NCI-H1417 treated with DMSO at 0.1 percent for 48 hours (cell line): ENCODE results near the gene DOCK7.
"Not testable (repeated sequence)": the region's sequence is repeated elsewhere in the genome, so short reads cannot be mapped to it uniquely, and the experiment has no call there.

Experiments used
- DNase-seq: peaks from one replicate; lab custom pipeline; 2025; lab: John Stamatoyannopoulos, UW

The DOCK7 gene

GRCh38 chr1:62608905-62609304, 79.3 kb downstream of the DOCK7 start:
- no peak for DNase-seq

GRCh38 chr1:62601457-62601856, 86.7 kb downstream of the DOCK7 start:
- DNase-seq = no peak

DNA sequence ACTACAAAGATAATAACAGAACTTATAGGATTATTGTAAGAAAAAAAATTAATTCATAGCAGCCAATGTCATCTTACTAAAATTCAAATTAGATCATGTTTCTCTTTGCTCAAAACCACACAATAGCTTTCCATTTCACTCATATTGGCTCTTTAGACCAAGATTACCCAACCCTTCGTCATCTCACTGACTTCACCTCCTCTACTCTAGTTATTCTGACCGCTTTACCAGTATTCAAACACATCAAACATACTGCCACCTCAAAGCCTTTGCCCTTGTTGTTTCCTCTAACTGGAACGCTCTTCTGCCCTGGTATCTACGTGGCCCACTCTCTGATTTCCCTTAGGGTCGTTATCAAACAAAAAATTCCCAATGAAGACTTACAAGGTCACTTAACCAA, 89.1 kb downstream of the DOCK7 start:
- no peak for DNase-seq

DNA sequence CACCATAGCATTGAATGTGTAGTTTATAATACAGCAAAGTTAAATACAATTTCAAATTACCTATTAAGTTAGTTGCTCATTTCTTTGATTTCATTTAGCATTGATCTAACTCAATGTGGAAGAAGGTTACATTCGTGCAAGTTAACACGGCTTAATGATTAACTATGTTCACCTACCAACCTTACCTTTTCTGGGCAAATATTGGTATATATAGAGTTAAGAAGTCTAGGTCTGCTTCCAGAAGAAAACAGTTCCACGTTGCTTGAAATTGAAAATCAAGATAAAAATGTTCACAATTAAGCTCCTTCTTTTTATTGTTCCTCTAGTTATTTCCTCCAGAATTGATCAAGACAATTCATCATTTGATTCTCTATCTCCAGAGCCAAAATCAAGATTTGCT, 90.9 kb downstream of the DOCK7 start, which contains the start of gene ANGPTL3:
TSS of gene ANGPTL3 (plus strand) at position 240 of the 400 bp plus-strand sequence. CDS start at position 287, 47 bp downstream.
- DNase-seq = no peak

- DNase-seq = no peak
Measured at GRCh38 chr1:62595647-62596046, 92.5 kb downstream of the DOCK7 start.

- DNase-seq = no peak
Measured at GRCh38 chr1:62593825-62594394, 94.3 kb downstream of the DOCK7 start.

DNA sequence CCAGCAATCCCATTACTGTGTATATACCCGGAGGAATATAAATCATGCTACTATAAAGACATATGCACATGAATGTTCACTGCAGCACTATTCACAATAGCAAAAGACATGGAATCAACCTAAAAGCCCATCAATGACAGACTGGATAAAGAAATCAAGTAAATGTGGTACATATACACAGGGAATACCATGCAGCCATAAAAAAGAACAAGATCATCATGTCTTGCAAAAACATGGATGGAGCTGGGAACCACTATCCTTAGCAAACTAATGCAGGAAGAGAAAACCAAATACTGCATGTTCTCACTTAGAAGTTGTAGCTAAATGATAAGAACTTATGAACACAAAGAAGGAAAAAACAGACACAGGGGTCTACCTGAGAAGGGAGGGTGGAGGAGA, 97.2 kb downstream of the DOCK7 start:
- DNase-seq = no peak

GRCh38 chr1:62590255-62590969, 97.8 kb downstream of the DOCK7 start:
- no peak for DNase-seq

- DNase-seq = no peak
Measured at GRCh38 chr1:62589321-62589720, 98.9 kb downstream of the DOCK7 start.

- no peak for DNase-seq
Measured at GRCh38 chr1:62588000-62588399, 100.2 kb downstream of the DOCK7 start.

DNA sequence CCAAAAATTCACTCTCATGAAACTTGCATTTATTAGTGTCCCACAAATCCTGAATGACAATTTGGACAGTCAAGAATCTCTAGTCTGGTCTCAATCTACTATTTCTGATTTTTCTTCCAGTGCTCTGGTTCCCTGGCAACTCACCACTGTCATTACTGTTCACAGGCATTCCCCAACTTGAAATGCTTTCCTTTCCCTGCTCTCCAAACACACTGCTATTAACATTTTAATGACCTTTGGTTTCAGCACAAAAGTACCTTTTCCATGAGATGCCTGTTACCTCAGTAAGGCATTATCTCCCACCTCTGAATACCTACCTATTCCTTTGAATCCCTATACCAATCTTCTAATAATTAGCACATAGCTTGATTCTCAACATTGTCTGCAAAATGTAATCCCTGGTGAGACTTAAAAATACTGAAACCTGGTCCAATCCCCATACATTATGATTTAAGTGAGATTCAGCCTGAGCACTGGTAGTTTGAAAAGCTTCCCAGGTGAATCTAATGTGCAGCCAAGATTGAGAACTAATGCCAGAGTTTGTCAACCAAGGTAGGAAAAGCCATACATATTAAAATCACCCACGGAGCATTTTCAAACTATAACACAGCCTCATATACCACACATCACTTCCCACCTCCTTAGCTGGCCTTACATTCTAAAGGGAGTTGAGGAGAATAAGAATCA, 102.6 kb downstream of the DOCK7 start:
- no peak for DNase-seq

- DNase-seq = no peak
Measured at GRCh38 chr1:62573675-62574074, 114.5 kb downstream of the DOCK7 start.

DNA sequence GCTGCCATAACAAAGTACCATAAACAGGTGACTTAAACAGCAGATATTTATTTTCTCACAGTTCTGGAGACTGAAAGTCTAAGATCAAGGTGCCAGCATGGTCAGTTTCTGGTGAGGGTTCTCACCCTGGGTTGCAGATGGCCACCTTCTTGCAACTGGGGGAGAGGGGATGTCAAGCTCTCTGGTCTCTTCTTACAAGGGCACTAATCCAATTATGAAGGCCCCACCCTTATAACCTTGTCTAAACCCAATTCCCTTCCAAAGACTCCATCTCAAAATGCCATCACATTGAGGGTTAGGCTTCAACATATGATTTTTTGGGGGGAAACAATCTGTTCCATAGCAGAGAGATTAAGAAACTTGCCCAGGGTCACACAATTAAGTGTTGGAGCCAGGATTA, 115.7 kb downstream of the DOCK7 start:
- DNase-seq = no peak

- DNase-seq = not testable (repeated sequence)
Measured at GRCh38 chr1:62571517-62571916, 116.7 kb downstream of the DOCK7 start.

DNA sequence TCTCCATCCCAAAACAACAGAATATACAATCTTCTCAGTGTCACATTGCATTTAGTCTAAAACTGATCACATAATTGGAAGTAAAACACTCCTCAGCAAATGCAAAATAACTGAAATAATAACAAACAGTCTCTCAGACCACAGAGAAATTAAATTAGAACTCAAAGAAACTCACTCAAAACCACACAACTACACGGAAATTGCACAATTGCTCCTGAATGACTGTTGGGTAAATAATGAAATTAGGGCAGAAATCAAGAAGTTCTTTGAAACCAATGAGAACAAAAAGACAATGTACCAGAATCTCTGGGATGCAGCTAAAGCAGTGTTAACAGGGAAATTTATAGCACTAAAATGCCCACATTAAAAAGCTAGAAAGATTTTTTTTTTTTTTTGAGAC, 120.3 kb downstream of the DOCK7 start:
- not testable (repeated sequence) for DNase-seq

DNA sequence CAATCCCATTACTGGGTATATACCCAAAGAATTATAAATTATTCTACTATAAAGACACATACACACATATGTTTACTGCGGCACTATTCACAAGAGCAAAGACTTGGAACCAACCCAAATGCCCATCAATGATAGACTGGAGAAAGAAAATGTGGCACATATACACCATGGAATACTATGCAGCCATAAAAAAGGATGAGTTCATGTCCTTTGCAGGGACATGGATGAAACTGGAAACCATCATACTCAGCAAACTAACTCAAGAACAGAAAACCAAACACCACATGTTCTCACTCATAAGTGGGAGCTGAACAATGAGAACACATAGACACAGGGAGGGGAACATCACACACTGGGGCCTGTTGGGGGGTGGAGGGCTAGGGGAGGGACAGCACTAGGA, 121.0 kb downstream of the DOCK7 start:
- DNase-seq = not testable (repeated sequence)

DNA sequence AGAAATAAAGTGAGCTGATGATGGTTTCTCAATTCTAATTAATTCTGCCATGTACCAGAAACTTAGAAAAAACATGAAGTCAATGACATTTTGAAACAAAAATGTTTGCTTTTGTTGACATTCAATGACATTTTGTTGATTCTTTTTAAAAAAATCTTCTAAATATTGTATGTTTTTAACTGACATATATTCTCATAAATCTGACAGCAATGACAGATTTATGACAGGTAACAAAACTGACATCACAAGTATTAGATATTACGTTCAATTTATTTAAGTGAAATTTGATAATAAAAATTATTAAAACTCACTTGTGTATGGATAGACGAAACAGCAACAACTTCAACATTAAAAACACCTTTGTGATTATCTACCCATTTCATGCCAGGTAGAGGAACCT, 126.9 kb downstream of the DOCK7 start:
- DNase-seq = no peak

DNA sequence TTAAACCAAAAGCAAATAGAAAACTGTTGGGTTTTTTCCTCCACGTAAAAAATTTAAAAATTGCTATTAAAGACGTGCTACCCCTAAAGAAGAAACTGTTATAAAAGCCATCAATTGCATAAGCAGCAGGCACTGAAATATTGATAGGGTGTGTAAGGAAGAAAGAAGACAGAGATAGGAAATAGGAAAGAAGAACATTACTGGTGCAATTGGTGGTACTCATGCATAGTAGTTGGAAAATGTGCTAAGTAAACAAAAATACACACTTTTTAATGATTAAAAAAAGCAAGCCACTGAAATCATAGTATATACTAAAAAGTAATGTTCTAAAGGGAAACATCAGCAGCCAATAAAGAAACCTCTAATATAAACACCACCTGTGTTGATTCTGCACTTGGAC, 143.6 kb downstream of the DOCK7 start:
- no peak for DNase-seq

GRCh38 chr1:62541048-62541447, 147.1 kb downstream of the DOCK7 start:
- no peak for DNase-seq

DNA sequence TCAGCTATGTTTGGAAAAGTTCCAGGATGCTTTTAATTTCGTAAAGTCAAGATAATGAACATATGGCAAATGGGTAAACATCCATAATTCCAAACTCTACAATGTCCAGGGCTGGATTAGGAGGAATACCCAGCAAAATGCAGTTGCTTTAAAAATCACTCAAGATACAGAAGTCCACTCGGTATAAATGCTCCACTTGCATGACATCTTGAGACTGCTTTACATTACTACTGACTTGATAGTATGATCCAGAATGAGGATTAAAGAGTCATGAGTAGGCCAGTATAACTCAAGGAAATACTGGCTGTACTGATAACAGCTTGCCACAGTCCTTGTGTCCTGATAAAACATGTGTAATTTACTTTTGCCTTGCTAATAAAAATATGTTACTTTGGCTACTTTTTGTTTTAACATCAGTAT, 149.1 kb downstream of the DOCK7 start:
- DNase-seq = no peak

- no peak for DNase-seq
Measured at GRCh38 chr1:62536865-62537264, 151.3 kb downstream of the DOCK7 start.

GRCh38 chr1:62530516-62531154, 157.6 kb downstream of the DOCK7 start:
- DNase-seq = no peak

DNA sequence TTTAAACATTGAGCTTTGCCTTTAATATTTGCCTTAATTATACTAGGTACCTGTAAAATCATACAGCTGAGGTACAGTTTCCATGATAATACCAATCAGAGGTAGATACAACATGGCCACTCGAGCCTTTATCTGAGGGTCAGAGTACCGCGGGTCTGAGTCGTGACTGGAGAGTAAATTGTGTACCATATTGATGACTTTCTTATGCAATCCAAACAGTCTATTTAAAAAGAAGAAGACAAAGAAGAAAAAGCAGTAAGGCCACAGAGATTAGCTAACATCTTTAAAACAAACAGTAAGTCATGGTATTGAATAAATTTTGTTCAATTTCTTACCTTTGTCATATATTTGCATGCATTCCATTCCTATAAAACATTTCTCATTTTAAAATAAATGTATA, 159.0 kb downstream of the DOCK7 start:
- no peak for DNase-seq
